Stimulated activated CD4-positive, alpha-beta T cell treated with anti-CD3 and anti-CD28 coated beads, TNF-alpha, amount 100 ng/mL, for 4 hours (primary cell): ENCODE measurements around the gene PITX3.
"Not testable (repeated sequence)": the region's sequence is repeated elsewhere in the genome, so short reads cannot be mapped to it uniquely, and the experiment has no call there.

Experiments
- DNase-seq, 3 experiments: peaks; one replicate each; pipeline ENCODE4 v3.0.0-alpha.2; 2020; ENCODE audit warnings: low read depth in 3 of 3

PITX3 gene

GRCh38 chr10:102255404-102255803, 14.1 kb upstream of the PITX3 start:
- DNase-seq: no peak

- no peak for DNase-seq
Measured at GRCh38 chr10:102254426-102254825, 13.1 kb upstream of the PITX3 start.

GRCh38 chr10:102252508-102252907, 11.2 kb upstream of the PITX3 start:
- DNase-seq: not testable (repeated sequence)

DNA sequence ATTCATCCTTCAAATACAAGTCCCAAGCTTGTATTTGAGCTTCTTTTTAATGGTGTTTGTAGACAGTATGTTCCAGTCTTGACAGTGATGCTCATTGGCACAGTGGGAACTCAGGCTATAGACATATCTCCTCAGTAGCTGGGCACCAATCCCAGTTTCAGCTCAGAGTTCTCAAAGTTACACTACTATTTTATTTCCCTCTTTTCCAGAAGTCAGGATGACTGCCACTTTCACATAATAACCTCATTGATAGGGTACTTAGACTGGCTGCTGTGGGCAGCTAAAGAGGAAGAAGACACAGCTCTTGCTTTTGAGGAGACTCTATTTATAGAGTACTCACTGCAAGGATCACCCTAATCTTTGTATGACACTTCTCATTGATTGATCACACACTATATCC, 6.4 kb upstream of the PITX3 start:
- DNase-seq: no peak

DNA sequence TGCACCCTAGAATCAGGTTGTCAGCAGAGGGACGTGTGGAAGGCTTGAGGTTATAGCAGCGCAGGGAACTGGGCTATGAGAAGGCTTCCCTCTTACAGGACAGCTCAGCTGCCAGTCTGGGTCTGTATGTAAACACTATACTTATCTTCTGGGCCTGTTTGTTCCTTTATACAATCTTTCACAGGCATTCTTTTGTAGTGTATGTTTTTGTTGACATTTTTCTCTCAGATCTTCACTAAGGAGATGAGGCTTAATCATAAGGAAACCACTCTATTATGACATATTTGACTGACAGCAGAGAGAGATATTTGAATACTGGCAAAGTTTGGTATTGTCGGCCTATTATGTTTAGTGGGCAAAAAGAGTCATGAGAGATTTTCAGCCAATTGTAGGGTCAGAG, 4.9 kb upstream of the PITX3 start:
- no peak for DNase-seq

DNA sequence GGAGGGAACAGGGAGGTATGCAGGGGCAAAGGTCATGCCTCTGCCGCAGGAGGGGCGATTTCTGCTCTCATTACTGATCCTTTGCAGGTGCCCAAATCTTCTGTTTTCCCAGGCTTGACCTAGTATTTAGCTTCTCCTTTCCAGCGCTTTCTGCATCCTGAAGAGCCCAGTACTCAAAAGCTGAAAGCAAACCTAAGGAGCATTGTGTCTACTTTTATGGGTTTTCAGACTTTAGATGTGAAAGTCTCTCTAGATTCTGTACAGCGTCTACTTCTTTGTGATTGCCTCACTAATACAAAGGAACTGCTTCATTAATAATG, 4.6 kb upstream of the PITX3 start:
- DNase-seq: no peak

DNA sequence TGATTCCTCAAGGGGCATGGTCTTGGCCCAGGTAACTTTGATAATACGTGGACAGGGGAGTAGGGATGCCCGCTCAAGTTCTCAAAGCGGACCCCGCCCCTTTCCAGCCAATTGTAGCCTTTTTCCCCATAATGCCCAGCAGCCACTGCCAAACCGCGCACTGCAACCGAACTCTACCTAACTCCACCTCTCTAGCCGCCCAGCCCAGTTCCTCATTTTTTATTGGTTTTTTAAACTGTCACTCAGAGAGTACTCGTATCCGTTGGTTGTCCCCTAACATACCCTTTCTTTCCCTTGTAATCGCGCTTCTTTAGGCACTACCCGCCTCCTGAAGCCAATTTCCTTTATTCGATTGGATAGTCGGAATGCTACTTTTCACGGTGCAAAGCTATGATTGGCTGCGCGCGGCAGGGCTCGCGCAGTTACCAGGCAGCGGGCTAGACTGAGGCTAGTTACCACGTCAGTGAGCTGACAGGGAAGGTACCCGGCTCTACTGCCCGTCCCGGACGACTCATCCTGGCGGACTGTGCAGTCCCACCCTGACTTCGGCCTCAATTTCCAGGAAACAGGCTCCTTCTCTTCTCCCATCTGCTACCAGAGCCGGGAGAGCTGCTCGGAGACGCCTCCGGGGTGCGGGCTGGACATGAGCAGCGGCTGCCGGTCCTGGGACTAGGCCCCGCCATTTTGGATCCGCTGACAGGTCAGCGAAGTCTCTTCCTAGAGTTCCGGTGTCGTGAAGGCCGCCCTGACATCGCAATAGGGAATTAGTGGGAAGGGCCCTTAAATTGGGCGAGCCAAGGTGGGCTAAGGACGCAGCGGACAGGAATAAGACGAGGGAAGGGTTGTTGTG, 4.0 kb upstream of the PITX3 start, which contains the start of gene GBF1:
GBF1 (plus strand) TSS at position 451 of the 850 bp plus-strand sequence. CDS start 13,407 bp downstream, outside the sequence.
- DNase-seq: peak; percentile 69 to 77 (median 76)

GRCh38 chr10:102243309-102243708, 2.0 kb upstream of the PITX3 start:
- no peak for DNase-seq

DNA sequence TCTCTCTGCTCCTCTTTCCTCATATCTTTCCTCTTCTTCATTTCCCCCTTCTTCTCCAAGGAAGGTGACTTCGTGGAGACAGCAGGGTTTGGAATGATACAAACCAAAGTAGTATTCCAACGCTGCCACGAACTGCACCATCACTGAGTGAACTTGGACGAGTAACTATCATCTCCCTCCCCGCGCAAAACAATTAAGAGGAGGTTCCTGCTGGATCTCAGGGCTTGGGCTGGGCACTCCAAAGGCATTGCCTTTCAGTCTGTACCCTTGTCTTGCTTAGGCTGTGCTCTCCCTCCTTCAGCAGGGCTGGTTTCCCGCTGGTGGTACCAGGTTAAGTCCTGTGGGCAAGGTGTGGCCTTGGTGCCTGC, 790 bp upstream of the PITX3 start:
- no peak for DNase-seq

DNA sequence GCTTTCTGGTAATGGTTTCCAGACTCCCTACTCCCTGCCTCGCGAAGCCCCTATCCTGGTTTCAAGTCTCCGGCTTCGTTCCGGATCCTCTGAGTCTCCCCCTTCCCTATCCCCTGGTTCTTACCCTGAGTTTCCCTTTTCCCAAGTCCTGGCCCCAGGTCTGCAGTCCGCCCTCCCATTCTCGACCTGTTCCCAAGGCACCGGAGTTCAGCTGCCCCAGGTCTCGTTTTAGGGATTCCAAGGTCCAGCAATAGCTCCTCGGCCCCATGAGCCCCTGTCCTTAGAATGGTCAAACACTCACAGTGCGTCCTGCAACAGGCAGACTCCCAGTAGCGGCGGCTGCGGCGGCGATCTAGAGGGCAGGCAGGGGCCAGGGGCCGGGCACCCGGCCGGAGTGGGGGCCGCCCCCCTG, 274 bp downstream of the PITX3 start:
- no peak for DNase-seq

GRCh38 chr10:102240467-102241031, 763 bp downstream of the PITX3 start:
- DNase-seq: no peak

- DNase-seq: no peak
Measured at GRCh38 chr10:102237711-102238252, 3.5 kb downstream of the PITX3 start.

GRCh38 chr10:102236006-102236405, 5.3 kb downstream of the PITX3 start:
- no peak for DNase-seq

DNA sequence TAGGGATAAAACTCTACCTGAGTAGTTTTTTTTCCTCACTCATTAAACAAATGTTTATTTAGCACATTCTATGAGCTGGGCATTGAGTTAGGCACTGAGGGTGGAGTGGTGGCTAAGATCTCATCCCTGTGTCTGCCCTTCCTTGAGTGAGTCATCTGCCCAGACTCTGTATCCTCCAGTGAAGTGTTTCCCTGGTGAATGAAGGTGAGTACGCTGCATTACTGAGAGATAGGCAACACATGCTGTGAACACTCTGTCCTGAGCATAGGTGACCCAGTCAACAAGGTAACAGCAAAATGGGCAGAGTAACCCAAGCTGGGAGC, 5.8 kb downstream of the PITX3 start:
- no peak for DNase-seq

- no peak for DNase-seq
Measured at GRCh38 chr10:102234888-102235597, 6.3 kb downstream of the PITX3 start.

DNA sequence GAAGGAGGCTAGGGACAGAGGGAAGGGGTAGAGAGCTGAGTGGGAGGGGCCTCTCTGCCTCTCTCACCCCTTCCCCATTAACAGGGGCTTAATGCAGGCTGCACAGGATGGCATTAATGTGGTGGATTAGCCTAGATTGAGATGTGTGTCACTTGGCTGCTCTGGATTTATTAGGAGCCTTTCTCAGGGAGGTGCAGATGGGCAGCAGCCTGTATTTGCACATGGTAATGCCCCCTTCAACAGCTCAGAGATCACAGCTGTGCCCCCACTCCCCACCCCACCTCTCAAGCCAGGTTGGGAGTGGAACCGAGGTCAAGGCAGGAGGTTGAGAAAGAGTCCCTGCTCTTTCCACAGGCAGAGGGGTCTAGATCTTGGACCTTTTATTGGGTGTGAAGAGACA, 7.3 kb downstream of the PITX3 start:
- no peak for DNase-seq

DNA sequence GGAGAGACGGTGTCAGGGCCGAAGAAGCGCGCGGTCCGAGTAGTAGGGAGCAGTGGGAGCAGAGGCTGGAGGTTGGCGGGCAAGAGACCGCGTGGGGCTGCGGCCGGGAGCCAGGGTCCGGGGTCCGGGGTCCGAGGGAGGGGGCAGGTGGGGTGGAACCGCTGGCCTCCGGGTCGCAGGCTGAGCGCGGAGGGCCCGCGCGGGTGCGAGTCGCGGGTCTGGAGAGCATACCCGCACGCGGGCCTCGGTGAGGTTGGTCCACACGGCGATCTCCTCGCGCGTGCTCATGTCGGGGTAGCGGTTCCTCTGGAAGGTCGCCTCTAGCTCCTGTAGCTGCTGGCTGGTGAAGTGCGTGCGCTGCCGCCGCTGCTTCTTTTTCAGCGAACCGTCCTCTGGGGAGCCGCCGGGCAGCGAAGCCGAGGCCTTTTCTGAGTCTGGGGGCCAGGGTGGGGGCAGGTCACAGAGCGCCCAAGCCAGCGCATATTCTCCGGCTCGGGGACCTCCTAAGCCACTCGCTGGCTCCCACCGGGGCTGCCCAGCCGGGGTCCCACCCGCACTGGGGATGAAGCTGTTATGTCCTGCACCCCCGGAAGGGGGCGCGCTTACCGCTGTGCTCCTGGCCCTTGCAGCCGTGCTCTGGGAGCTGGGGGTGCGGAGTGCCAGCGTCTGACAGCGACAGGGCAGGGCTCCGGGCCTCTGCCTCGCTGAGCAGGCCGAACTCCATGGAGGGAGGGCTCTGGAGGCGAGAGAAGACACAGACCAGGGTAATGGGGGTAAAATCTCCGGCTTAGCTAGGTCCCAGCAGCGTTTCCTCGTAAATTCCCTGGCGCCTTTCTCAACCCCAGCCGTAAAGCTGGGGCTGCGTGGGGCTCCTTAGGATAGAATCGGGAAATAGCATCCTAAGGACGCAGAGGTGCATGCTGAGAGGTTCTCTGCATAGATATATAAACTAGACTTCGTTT, 9.7 kb downstream of the PITX3 start:
- DNase-seq: peak; percentile 46 to 65 (median 50)

GRCh38 chr10:102230861-102231356, 10.4 kb downstream of the PITX3 start:
- peak in 2 of 3 experiments; percentile 15 to 31 for DNase-seq

DNA sequence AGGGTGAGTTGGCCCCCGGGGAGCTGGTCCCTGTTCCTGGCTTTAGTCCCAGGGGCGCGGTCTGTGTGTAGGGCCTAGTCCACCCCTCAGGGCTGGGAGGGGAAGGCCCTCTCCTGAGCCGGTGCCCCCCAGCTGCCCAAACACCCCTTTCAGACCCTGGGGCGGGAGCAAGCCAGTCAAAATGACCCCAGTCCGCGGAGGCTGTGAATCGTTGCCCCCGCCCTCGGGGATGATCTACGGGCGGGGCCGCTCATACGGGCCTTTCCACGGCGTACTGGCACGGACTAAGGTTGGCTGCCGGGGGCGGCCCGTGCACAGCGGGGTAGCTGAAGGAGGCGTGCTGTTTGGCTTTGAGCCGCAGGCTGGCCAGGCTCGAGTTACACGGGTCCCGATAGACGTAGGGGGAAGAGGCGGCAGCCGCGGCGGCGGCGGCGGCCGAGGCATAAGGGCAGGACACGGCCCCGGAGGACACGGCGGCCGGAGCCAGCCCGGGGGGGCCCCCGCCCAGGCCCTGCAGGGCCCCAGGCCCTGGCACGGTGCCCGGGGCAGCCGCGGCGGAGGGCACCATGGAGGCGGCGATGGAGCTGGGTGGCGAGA, 10.9 kb downstream of the PITX3 start:
- DNase-seq: peak in 2 of 3 experiments; percentile 18 to 28

- DNase-seq: peak; percentile 73 to 77 (median 76)
Measured at GRCh38 chr10:102229810-102230263, 11.5 kb downstream of the PITX3 start.

DNA sequence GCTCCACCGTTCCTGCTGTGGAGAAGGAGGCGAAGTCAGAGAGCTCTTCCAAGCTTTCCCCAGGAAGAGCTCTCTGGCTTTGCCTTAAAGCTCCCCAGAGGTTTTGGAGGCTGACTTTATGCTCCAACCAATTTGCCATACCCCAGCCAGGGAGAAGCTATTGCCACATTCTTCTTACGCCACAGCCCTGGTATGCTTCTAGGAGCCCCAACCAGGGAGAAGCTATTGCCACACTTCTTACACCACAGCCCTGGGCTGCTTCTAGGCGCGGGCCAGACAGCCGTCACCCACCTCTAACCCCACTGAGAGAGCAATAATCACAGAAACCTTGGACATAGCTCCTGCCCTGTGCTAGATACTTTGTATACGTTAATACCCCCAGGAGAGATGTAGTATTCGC, 14.3 kb downstream of the PITX3 start:
- DNase-seq: no peak
